Measurements from ENCODE around the gene SRRM4.
"Not testable (repeated sequence)": the region's sequence is repeated elsewhere in the genome, so short reads cannot be mapped to it uniquely, and the experiment has no call there.

DNA sequence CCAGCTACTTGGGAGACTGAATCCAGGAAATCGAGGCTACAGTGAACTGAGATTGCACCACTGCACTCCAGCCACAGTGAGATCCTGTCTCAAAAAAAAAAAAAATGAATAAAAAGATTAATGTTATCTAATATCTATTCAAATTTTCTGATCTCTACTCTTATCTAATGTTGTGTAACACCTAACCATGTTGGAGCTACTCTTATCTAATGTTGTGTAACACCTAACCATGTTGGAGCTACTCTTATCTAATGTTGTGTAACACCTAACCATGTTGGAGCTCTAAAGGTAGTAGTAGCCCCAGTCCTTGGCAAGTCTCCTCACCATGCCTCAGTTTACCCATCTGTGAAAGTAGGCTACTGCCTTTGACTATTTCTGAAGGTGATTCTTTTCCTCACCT is 26.9 kb downstream of the SRRM4 start:
- TF ChIP-seq, protein P1, sequence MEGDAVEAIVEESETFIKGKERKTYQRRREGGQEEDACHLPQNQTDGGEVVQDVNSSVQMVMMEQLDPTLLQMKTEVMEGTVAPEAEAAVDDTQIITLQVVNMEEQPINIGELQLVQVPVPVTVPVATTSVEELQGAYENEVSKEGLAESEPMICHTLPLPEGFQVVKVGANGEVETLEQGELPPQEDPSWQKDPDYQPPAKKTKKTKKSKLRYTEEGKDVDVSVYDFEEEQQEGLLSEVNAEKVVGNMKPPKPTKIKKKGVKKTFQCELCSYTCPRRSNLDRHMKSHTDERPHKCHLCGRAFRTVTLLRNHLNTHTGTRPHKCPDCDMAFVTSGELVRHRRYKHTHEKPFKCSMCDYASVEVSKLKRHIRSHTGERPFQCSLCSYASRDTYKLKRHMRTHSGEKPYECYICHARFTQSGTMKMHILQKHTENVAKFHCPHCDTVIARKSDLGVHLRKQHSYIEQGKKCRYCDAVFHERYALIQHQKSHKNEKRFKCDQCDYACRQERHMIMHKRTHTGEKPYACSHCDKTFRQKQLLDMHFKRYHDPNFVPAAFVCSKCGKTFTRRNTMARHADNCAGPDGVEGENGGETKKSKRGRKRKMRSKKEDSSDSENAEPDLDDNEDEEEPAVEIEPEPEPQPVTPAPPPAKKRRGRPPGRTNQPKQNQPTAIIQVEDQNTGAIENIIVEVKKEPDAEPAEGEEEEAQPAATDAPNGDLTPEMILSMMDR (IDR thresholded peaks at IDR 0.05 in 8 of 11, conservative IDR thresholded peaks at IDR 0.05 in 3 of 11) = not testable (repeated sequence)
- TF ChIP-seq POLR2A (IDR thresholded peaks at IDR 0.05) = not testable (repeated sequence)
